Vagina (tissue), 2 donors: Measurements from ENCODE around the gene OR4E2.

ENCODE experiments used
- CTCF ChIP-seq, 3 experiments: fragments of 450-650 bp in 2 of 3; fragments of 200-600 bp in 1 of 3; sonication (generic) in 1 of 3; IDR thresholded peaks; one replicate each; pipeline ENCODE4 v1.5.1; 2017 to 2019; ENCODE audit warnings: antibody characterized with exemption in 3 of 3, mild to moderate bottlenecking in 2 of 3, moderate library complexity in 2 of 3
- POLR2A ChIP-seq, 2 donors: fragments of 450-650 bp; IDR thresholded peaks; one replicate each; pipeline ENCODE4 v1.6.1; 2017; ENCODE audit warnings: antibody characterized with exemption in 2 of 2, mild to moderate bottlenecking in 2 of 2, moderate library complexity in 2 of 2
- POLR2AphosphoS5 ChIP-seq, 2 donors: sonication (generic); formaldehyde crosslinking; IDR thresholded peaks; one replicate each; pipeline ENCODE4 v1.9.0; 2017; ENCODE audit warnings: antibody characterized with exemption in 2 of 2, mild to moderate bottlenecking in 2 of 2, low read depth in 1 of 2; ENCODE audit not compliant: insufficient read depth in 1 of 2

- TF ChIP-seq CTCF (IDR thresholded peaks at IDR 0.05) (no peak), POLR2A (IDR thresholded peaks at IDR 0.05) (no peak), POLR2AphosphoS5 (IDR thresholded peaks at IDR 0.05; ENCODE audit: insufficient read depth in 1 of 2, low read depth in 1 of 2) (no peak)
Measured at GRCh38 chr14:21702316-21702715, 48.7 kb downstream of the OR4E2 start.
